ENCODE data around the gene SLC13A5. TPM values are rescaled to one million over a fixed set of nuclear protein-coding genes. Genes with fewer than 3 reads are reported as not detected.

Gene SLC13A5
- polyA plus RNA-seq, 1 of the 3 experiments (the other 2 are of a cell fraction), result not detected

DNA sequence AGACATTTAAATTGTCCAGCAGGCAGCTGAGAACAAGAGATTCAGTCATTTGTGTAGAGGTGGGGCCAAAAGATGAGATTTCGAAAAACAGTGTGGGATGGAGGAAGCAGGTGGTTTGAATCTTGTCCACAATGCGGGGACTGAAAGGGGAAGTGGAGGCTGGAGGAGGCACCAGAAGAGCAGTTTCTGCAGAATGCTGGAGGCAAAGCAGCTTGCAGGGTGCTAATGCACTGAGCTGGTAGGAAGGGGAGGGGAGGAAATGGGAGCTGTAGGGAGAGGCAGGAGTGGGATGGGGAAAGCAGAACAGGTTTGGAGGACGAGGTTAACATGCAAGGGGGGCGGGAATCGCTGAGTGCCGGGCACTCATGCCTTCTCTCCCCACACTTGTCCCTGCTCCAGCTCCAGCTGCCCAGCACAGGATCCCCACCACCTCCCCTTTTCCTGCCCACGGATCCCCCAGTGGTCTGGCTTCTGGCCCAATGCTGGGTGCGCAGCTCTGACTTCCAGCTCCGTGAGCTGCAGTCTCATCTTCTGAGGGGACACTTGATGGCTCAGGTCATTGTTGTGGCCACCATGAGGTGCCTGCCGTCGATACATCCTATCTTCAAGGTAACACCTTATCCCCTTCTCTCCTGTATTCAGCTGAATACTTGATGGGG is 52.2 kb downstream of the SLC13A5 start:
- Histone ChIP-seq H4K20me1 (ENCODE audit: insufficient read depth) (no peaks in the 10 kb centered on the region), H3K27ac (ENCODE audit: low read depth in 2 of 2, low read length in 1 of 2) (no peak overlapping the region), H3K4me1 (ENCODE audit: control insufficient read depth in 1 of 2, insufficient read depth in 2 of 2, low read depth in 1 of 2, low read length in 1 of 2) (no peaks in the 10 kb centered on the region; a peak in 1 of 4 replicates), H3K4me2 (no peak overlapping the region), H3K4me3 (ENCODE audit: low read depth in 2 of 2, low read length in 1 of 2) (no peak overlapping the region), H2AFZ (ENCODE audit: low read depth) (no peak overlapping the region), H3K27me3 (ENCODE audit: insufficient read depth) (peaks cover 7% of the 10 kb centered on the region; the same call in 1 of the 2 replicates), H3K9me2 (no peaks in the 10 kb centered on the region), H3F3A (replicated peaks; ENCODE audit: insufficient read depth) (no peaks in the 10 kb centered on the region), H3K9ac (no peak overlapping the region), H3K79me2 (ENCODE audit: insufficient read depth) (no peaks in the 10 kb centered on the region), H3K36me3 (replicated peaks in 1 of 2; ENCODE audit: control insufficient read depth in 1 of 2, insufficient read depth in 2 of 2, low read length in 1 of 2) (no peaks in the 10 kb centered on the region), H3K9me3 (no peaks in the 10 kb centered on the region)
- DNase-seq, result no peak
- POLR2A ChIA-PET, result no interaction called here
- 24% methylated on average over 11 of the region's 11 CpGs for WGBS (ENCODE audit: low lambda C conversion rate)
- TF ChIP-seq CHD2 (IDR thresholded peaks at IDR 0.05; ENCODE audit: low read length, partially characterized antibody) (no peak), GATA2 (CRISPR knock-in tag; IDR thresholded peaks at IDR 0.05) (no peak), RFX5 (IDR thresholded peaks at IDR 0.05; ENCODE audit: low read length) (no peak), ELF1 (IDR thresholded peaks at IDR 0.05) (no peak), GABPA (IDR thresholded peaks at IDR 0.05; ENCODE audit: low read depth) (no peak), EZH2phosphoT487 (IDR thresholded peaks at IDR 0.05; ENCODE audit: borderline replicate concordance, low read depth) (no peak), POLR2AphosphoS5 (IDR thresholded peaks at IDR 0.05; ENCODE audit: low read depth, low read length) (no peak), NFIC (IDR thresholded peaks at IDR 0.05; ENCODE audit: borderline replicate concordance) (no peak), RCOR1 (IDR thresholded peaks at IDR 0.05; ENCODE audit: low read length) (no peak), SMC3 (IDR thresholded peaks at IDR 0.05; ENCODE audit: low read depth, low read length) (no peak)
- TF ChIP-seq, protein P1, sequence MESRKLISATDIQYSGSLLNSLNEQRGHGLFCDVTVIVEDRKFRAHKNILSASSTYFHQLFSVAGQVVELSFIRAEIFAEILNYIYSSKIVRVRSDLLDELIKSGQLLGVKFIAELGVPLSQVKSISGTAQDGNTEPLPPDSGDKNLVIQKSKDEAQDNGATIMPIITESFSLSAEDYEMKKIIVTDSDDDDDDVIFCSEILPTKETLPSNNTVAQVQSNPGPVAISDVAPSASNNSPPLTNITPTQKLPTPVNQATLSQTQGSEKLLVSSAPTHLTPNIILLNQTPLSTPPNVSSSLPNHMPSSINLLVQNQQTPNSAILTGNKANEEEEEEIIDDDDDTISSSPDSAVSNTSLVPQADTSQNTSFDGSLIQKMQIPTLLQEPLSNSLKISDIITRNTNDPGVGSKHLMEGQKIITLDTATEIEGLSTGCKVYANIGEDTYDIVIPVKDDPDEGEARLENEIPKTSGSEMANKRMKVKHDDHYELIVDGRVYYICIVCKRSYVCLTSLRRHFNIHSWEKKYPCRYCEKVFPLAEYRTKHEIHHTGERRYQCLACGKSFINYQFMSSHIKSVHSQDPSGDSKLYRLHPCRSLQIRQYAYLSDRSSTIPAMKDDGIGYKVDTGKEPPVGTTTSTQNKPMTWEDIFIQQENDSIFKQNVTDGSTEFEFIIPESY (IDR thresholded peaks at IDR 0.05; ENCODE audit: borderline replicate concordance, low read depth), result no peak
- TF ChIP-seq, protein P2, sequence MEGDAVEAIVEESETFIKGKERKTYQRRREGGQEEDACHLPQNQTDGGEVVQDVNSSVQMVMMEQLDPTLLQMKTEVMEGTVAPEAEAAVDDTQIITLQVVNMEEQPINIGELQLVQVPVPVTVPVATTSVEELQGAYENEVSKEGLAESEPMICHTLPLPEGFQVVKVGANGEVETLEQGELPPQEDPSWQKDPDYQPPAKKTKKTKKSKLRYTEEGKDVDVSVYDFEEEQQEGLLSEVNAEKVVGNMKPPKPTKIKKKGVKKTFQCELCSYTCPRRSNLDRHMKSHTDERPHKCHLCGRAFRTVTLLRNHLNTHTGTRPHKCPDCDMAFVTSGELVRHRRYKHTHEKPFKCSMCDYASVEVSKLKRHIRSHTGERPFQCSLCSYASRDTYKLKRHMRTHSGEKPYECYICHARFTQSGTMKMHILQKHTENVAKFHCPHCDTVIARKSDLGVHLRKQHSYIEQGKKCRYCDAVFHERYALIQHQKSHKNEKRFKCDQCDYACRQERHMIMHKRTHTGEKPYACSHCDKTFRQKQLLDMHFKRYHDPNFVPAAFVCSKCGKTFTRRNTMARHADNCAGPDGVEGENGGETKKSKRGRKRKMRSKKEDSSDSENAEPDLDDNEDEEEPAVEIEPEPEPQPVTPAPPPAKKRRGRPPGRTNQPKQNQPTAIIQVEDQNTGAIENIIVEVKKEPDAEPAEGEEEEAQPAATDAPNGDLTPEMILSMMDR (IDR thresholded peaks at IDR 0.05), result no peak
- TF ChIP-seq, protein P3, sequence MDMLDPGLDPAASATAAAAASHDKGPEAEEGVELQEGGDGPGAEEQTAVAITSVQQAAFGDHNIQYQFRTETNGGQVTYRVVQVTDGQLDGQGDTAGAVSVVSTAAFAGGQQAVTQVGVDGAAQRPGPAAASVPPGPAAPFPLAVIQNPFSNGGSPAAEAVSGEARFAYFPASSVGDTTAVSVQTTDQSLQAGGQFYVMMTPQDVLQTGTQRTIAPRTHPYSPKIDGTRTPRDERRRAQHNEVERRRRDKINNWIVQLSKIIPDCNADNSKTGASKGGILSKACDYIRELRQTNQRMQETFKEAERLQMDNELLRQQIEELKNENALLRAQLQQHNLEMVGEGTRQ (IDR thresholded peaks at IDR 0.05; ENCODE audit: borderline replicate concordance, low read depth, low read length), result no peak
- TF ChIP-seq, protein P4, sequence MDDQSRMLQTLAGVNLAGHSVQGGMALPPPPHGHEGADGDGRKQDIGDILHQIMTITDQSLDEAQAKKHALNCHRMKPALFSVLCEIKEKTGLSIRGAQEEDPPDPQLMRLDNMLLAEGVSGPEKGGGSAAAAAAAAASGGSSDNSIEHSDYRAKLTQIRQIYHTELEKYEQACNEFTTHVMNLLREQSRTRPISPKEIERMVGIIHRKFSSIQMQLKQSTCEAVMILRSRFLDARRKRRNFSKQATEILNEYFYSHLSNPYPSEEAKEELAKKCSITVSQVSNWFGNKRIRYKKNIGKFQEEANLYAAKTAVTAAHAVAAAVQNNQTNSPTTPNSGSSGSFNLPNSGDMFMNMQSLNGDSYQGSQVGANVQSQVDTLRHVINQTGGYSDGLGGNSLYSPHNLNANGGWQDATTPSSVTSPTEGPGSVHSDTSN (IDR thresholded peaks at IDR 0.05), result no peak
- TF ChIP-seq, protein P5, sequence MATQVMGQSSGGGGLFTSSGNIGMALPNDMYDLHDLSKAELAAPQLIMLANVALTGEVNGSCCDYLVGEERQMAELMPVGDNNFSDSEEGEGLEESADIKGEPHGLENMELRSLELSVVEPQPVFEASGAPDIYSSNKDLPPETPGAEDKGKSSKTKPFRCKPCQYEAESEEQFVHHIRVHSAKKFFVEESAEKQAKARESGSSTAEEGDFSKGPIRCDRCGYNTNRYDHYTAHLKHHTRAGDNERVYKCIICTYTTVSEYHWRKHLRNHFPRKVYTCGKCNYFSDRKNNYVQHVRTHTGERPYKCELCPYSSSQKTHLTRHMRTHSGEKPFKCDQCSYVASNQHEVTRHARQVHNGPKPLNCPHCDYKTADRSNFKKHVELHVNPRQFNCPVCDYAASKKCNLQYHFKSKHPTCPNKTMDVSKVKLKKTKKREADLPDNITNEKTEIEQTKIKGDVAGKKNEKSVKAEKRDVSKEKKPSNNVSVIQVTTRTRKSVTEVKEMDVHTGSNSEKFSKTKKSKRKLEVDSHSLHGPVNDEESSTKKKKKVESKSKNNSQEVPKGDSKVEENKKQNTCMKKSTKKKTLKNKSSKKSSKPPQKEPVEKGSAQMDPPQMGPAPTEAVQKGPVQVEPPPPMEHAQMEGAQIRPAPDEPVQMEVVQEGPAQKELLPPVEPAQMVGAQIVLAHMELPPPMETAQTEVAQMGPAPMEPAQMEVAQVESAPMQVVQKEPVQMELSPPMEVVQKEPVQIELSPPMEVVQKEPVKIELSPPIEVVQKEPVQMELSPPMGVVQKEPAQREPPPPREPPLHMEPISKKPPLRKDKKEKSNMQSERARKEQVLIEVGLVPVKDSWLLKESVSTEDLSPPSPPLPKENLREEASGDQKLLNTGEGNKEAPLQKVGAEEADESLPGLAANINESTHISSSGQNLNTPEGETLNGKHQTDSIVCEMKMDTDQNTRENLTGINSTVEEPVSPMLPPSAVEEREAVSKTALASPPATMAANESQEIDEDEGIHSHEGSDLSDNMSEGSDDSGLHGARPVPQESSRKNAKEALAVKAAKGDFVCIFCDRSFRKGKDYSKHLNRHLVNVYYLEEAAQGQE (IDR thresholded peaks at IDR 0.05; ENCODE audit: low read depth, low read length), result no peak
- CTCF ChIA-PET, result interaction anchor here (1.5 kb wide), 1 partner anchor 188 kb away, joined by 3 read pairs; no protein-coding TSS in a partner anchor

Data from SK-N-SH (cell line).